NCI-H226 (cell line): Measurements from ENCODE around the gene ZNF543.
"Not testable (repeated sequence)": the region's sequence is repeated elsewhere in the genome, so short reads cannot be mapped to it uniquely, and the experiment has no call there.

Experiments
- DNase-seq: peaks from one replicate; pipeline ENCODE4 v3.0.0-alpha.2; 2015

The ZNF543 gene

GRCh38 chr19:57321751-57322150 is 1.5 kb downstream of the ZNF543 start:
- no peak for DNase-seq

- DNase-seq, result no peak
Observed at GRCh38 chr19:57324992-57325391, 4.7 kb downstream of the ZNF543 start.

- DNase-seq, result no peak
Observed at GRCh38 chr19:57327993-57328392, 7.7 kb downstream of the ZNF543 start.

GRCh38 chr19:57334191-57334590 is 13.9 kb downstream of the ZNF543 start:
- no peak for DNase-seq

- no peak for DNase-seq
Observed at GRCh38 chr19:57338877-57339276, 18.6 kb downstream of the ZNF543 start.

- DNase-seq, result no peak
Observed at GRCh38 chr19:57342582-57342981, 22.3 kb downstream of the ZNF543 start.

- DNase-seq, result no peak
Observed at GRCh38 chr19:57348136-57348535, 27.9 kb downstream of the ZNF543 start.

- peak; percentile 99 for DNase-seq
Observed at GRCh38 chr19:57350877-57351805, 30.9 kb downstream of the ZNF543 start, which contains the start of gene ZNF304. Gene ZNF304 (plus strand): TSS chr19:57351271. CDS start chr19:57351665, 394 bp downstream.

GRCh38 chr19:57351867-57352266 is 31.6 kb downstream of the ZNF543 start:
- DNase-seq, result no peak

GRCh38 chr19:57355916-57356315 is 35.6 kb downstream of the ZNF543 start:
- DNase-seq, result no peak

GRCh38 chr19:57357406-57357805 is 37.1 kb downstream of the ZNF543 start:
- DNase-seq, result no peak

- DNase-seq, result no peak
Observed at GRCh38 chr19:57359300-57359699, 39.0 kb downstream of the ZNF543 start.

- DNase-seq, result no peak
Observed at GRCh38 chr19:57362419-57362818, 42.1 kb downstream of the ZNF543 start.

GRCh38 chr19:57362997-57363687 is 42.9 kb downstream of the ZNF543 start, which contains the start of the genes TRAPPC2B and ZNF547:
Gene TRAPPC2B (plus strand): TSS chr19:57363551. CDS start chr19:57364834, 1,283 bp downstream.
Gene ZNF547 (plus strand): TSS chr19:57363551. CDS start chr19:57368556, 5,005 bp downstream.
- DNase-seq, result peak; percentile 100

- peak; percentile 23 for DNase-seq
Observed at GRCh38 chr19:57363688-57364181, 43.5 kb downstream of the ZNF543 start.

GRCh38 chr19:57366776-57367175 is 46.5 kb downstream of the ZNF543 start:
- DNase-seq, result no peak

GRCh38 chr19:57374179-57374578 is 53.9 kb downstream of the ZNF543 start:
- DNase-seq, result no peak

GRCh38 chr19:57374647-57375046 is 54.4 kb downstream of the ZNF543 start:
- not testable (repeated sequence) for DNase-seq

GRCh38 chr19:57376151-57376550 is 55.9 kb downstream of the ZNF543 start:
- no peak for DNase-seq

- DNase-seq, result no peak
Observed at GRCh38 chr19:57377498-57378146, 57.4 kb downstream of the ZNF543 start.
